Measurements from ENCODE around the gene GBX2. TPM values are rescaled to one million over a fixed set of nuclear protein-coding genes. Genes with fewer than 3 reads are reported as not detected.

The GBX2 gene
- total RNA-seq, 1 donor = not detected

DNA sequence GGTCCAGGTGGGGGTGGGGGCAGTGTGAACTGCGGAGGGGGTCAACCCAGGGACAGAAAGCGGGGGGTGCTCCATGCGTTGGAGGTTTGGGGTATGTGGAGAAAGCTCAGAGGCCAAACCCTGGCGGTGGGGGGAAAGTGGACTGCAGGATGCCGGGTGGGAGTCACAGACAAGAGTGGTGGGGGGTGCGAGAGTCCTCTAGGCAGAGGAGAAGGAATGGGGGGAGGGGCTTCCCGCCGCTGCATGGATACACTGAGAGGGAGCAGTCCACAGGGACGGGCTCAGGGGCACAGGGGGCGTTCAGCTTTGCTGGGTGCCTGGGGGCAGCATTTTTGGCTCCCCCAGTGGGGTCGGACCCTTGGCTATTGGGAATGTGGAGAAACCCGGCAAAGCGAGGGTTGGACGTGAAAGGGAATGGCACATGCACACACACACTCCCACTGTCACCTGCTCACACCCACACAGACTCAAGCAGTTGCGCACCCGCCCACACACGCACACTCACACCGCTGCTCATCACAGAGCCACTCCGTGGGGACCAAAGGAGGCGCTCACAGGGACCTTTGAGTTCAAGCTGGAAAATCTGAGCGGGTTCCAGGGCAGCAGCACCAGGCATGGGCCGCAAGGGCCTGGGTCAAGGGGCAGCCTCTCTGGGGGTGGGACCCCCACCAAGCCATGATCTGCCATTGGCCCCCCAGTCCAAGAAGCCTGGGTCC, 7.7 kb downstream of the GBX2 start:
- H3K4me2 ChIP-seq (ENCODE audit: insufficient read depth, low read length) = no peak overlapping the region
- H2AFZ ChIP-seq (ENCODE audit: low read length) = no peak overlapping the region
- no peak overlapping the region for H3K4me3 ChIP-seq (ENCODE audit: insufficient read depth, low read length)
- no peaks in the 10 kb centered on the region for H3K4me1 ChIP-seq (ENCODE audit: insufficient read depth, low read length)
- no peaks in the 10 kb centered on the region for H3K9me3 ChIP-seq (ENCODE audit: low read depth, low read length)
- H3K27ac ChIP-seq (ENCODE audit: low read depth, low read length) = no peak overlapping the region
- peaks cover 37% of the 10 kb centered on the region for H3K27me3 ChIP-seq (ENCODE audit: insufficient read depth, low read length)
- DNase-seq (ENCODE audit: insufficient read length, low spot score, missing footprints) = peak; percentile 82
- H3K79me2 ChIP-seq (ENCODE audit: insufficient read depth, low read length) = no peaks in the 10 kb centered on the region
- no peaks in the 10 kb centered on the region for H3K36me3 ChIP-seq (ENCODE audit: insufficient read depth, low read length)
- H4K20me1 ChIP-seq (ENCODE audit: insufficient read depth, low read length) = no peaks in the 10 kb centered on the region
- TF ChIP-seq, protein P1, sequence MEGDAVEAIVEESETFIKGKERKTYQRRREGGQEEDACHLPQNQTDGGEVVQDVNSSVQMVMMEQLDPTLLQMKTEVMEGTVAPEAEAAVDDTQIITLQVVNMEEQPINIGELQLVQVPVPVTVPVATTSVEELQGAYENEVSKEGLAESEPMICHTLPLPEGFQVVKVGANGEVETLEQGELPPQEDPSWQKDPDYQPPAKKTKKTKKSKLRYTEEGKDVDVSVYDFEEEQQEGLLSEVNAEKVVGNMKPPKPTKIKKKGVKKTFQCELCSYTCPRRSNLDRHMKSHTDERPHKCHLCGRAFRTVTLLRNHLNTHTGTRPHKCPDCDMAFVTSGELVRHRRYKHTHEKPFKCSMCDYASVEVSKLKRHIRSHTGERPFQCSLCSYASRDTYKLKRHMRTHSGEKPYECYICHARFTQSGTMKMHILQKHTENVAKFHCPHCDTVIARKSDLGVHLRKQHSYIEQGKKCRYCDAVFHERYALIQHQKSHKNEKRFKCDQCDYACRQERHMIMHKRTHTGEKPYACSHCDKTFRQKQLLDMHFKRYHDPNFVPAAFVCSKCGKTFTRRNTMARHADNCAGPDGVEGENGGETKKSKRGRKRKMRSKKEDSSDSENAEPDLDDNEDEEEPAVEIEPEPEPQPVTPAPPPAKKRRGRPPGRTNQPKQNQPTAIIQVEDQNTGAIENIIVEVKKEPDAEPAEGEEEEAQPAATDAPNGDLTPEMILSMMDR (IDR thresholded peaks at IDR 0.05; ENCODE audit: extremely low read depth, low read depth, low read length) = no peak

DNA sequence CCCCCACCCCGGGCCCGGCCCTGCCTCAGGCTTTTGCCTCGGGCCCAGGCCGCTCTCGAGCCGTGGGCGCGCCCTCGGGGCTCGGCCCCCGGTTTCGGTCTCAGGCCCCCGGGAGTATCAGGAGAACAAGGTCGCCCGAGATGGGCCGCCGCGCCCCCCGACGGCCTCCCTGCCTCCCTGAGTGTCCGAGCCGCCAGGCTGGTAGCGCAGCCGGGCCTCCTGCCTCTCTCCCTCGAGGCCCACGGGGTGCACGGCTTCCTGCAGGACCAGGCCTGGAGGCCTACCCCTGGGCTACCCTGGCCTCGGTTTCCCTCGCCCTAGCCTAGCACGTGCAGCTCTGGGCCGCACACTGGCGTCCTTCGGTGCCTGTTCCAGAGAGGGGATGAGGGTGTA, 8.4 kb downstream of the GBX2 start:
- Histone ChIP-seq H3K9me3 (ENCODE audit: low read depth, low read length) (no peaks in the 10 kb centered on the region), H4K20me1 (ENCODE audit: insufficient read depth, low read length) (no peaks in the 10 kb centered on the region), H3K4me3 (ENCODE audit: insufficient read depth, low read length) (no peak overlapping the region), H3K36me3 (ENCODE audit: insufficient read depth, low read length) (no peaks in the 10 kb centered on the region), H3K79me2 (ENCODE audit: insufficient read depth, low read length) (no peaks in the 10 kb centered on the region), H2AFZ (ENCODE audit: low read length) (no peak overlapping the region), H3K27ac (ENCODE audit: low read depth, low read length) (no peak overlapping the region), H3K27me3 (ENCODE audit: insufficient read depth, low read length) (peaks cover 30% of the 10 kb centered on the region), H3K4me1 (ENCODE audit: insufficient read depth, low read length) (no peaks in the 10 kb centered on the region), H3K4me2 (ENCODE audit: insufficient read depth, low read length) (no peak overlapping the region)
- TF ChIP-seq, protein P1 (IDR thresholded peaks at IDR 0.05; ENCODE audit: extremely low read depth, low read depth, low read length) = no peak
- DNase-seq (ENCODE audit: insufficient read length, low spot score, missing footprints) = peak; percentile 76

DNA sequence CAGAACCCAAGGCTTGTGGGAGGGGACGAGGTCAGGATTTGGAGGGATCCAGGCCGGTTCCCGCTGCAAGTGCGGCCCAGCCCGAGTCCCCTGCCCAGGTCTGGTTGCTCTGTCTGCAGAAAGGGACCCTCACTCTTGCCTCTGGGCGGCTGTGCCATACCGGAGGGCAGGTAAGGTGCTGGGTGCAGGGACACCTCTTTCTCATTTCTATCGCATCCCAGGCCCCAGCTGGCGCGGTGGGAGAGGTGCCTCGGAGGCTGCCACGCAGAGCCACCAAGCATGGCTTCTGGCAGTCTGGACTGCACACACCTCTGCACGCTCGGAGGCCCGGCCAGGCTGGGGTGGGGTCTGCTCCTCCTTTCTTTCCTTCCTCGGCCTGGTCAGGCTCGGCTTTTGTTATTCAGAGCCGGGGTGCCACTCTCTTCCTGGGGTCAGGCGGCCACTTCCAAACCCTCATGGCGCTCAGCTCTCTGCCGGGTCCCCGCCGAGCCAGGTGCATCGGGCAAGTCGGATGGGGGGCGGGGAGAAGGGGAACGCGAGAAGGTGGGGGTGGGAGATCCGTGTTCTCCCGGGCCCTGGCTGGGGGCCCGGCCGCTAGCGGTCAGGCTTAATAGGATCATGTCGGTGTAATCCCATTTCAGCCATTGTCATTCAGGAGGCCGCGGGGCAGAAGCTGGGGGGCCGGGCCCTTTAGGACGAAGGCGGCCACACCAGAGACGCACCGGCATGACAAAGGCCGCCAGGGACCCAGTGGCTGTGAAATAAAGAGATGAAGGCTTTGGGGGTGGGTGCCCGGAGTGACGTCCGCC, 9.0 kb downstream of the GBX2 start:
- Histone ChIP-seq H4K20me1 (ENCODE audit: insufficient read depth, low read length) (no peaks in the 10 kb centered on the region), H3K9me3 (ENCODE audit: low read depth, low read length) (no peaks in the 10 kb centered on the region), H3K4me1 (ENCODE audit: insufficient read depth, low read length) (no peaks in the 10 kb centered on the region), H3K27me3 (ENCODE audit: insufficient read depth, low read length) (peaks cover 23% of the 10 kb centered on the region), H3K4me3 (ENCODE audit: insufficient read depth, low read length) (no peak overlapping the region), H3K79me2 (ENCODE audit: insufficient read depth, low read length) (no peaks in the 10 kb centered on the region), H3K36me3 (ENCODE audit: insufficient read depth, low read length) (no peaks in the 10 kb centered on the region), H2AFZ (ENCODE audit: low read length) (no peak overlapping the region), H3K27ac (ENCODE audit: low read depth, low read length) (no peak overlapping the region), H3K4me2 (ENCODE audit: insufficient read depth, low read length) (no peak overlapping the region)
- TF ChIP-seq, protein P1 (IDR thresholded peaks at IDR 0.05; ENCODE audit: extremely low read depth, low read depth, low read length) = no peak
- DNase-seq (ENCODE audit: insufficient read length, low spot score, missing footprints) = peak; percentile 68

All from osteoblast (primary cell).